ENCODE data around the gene MATN1. TPM values are rescaled to one million over a fixed set of nuclear protein-coding genes. Genes with fewer than 3 reads are reported as not detected.

MATN1 gene, protein sequence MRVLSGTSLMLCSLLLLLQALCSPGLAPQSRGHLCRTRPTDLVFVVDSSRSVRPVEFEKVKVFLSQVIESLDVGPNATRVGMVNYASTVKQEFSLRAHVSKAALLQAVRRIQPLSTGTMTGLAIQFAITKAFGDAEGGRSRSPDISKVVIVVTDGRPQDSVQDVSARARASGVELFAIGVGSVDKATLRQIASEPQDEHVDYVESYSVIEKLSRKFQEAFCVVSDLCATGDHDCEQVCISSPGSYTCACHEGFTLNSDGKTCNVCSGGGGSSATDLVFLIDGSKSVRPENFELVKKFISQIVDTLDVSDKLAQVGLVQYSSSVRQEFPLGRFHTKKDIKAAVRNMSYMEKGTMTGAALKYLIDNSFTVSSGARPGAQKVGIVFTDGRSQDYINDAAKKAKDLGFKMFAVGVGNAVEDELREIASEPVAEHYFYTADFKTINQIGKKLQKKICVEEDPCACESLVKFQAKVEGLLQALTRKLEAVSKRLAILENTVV
- total RNA-seq, result 0.09 TPM in 1 of 2 replicates, not detected in the other

DNA sequence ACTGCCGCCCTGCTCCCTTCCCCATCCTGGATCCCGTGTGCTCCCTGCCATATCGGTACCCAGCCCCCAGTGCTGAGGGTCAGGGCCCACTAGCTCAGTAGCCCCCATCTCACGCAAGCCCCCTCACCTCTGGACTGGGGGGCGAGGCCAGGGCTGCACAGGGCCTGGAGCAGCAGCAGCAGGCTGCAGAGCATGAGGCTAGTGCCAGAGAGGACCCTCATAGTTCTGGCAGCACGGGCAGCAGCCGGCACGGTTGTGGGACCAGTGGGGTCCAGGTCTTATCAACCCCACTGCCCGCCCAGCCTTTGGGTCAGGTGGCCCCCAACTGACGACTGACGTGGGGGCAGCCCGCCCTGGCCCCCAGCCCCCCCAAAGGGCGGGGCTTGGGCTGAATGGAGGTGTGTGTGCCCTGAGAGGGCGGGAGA, at the start of gene MATN1:
Gene MATN1, minus strand, starts transcription at position 255 of the 425 bp plus-strand sequence. Its CDS starts 34 bp downstream, at position 221.

DNA sequence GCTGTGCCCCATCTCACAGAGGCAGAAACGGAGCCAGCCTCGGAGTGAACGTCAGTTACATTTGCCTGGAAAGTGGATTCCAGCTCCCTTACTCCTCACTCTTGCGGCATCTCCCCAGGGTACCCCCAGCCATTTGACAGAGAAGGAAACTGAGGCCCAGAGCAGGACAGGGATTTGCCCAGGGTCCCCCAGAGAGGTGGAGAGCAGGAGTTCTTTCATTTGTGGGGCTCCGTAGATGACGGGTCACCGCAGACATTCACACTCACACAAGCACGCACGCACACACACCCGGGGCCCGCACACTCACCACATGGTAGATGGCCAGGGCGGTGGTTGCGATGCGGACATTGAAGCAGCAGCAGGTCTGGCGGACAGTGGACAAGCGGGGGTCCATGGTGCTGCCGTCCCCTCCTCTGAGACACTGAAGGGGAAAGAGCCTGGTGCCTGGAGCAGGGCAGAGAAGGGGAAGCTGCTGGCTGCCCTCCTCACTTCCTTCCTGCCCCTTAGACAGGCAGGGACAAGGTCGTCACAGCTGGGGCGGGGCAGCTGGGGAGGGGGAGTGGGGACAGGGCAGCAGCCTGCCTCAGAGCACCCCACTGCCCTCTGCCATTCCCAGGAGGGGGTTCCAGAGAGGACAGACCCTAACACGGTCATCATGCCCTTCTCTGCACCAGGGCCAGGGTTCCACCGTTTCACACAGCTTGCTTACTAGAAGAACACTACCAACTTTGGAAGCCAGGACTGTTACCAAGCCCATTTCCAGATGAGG, 34.2 kb upstream of the MATN1 start, which contains the start of gene LAPTM5:
Gene LAPTM5, minus strand, starts transcription at position 423 of the 769 bp plus-strand sequence. Its CDS starts 29 bp downstream, at position 394.

Other genes starting within 250 kb of the MATN1 start
- gene LAPTM5, start 34.2 kb upstream of the MATN1 start, total RNA-seq, result 34.4 and 54.1 TPM in 2 replicates
- gene SDC3, start 185.2 kb upstream of the MATN1 start, total RNA-seq, result 43.4 and 47.8 TPM in 2 replicates

Data from dermis lymphatic vessel endothelial cell (primary cell).